ENCODE measurements around the gene STOML2. TPM values are rescaled to one million over a fixed set of nuclear protein-coding genes. Genes with fewer than 3 reads are reported as not detected.

Gene STOML2
- polyA plus RNA-seq, 1 donor: 66.4 TPM

DNA sequence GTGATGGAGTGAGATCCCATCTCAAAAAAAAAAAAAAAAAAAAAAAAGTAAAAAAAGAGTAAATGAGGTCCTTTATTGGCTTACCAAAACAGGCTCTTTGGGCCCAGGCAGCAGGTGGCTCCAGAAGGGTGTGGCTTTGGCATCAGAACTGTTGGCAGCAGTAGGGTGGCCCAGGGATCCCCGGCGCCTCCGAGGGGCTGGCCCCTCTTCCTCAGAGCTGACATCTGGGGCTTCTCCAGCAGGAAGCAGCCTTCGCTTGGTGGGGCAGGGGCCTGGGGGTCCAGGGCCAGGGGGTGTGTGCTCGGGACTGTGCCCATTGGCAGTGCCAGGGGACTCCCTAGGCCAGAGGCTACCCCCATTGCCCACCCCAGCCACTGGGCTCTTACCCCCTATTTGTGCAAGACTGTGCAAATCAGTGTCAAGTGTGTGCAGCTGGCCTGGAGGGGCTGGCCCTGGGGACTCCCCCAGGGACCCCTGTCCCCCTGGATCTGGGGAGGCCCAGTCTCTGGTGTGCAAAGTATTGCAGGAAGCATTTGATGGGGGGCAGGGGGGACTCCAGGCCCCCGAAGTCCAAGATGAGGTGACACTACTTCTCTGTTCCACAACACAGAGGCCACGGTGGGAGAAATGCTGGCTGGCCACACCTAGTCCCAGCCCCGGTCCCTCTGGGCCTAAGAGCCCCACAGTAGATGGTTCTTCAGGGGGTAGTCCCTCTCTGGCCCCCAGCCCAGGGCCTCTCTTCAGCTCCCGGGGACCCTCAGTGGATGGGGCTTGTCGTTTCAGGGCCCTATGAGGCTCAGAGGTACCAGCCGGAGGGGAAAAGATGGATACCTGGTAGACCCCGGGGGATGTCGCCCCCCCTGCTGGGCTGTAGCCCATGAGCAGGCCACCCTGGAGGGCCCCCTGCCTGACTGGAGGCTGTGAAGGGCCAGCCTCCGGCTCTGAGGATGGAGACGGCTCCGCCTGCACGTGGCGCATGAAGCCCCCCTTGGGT, 4.7 kb upstream of the STOML2 start:
- no peak for DNase-seq (ENCODE audit: low read depth)

GRCh38 chr9:35106343-35106730, 3.4 kb upstream of the STOML2 start:
- no peak for DNase-seq (ENCODE audit: low read depth)

DNA sequence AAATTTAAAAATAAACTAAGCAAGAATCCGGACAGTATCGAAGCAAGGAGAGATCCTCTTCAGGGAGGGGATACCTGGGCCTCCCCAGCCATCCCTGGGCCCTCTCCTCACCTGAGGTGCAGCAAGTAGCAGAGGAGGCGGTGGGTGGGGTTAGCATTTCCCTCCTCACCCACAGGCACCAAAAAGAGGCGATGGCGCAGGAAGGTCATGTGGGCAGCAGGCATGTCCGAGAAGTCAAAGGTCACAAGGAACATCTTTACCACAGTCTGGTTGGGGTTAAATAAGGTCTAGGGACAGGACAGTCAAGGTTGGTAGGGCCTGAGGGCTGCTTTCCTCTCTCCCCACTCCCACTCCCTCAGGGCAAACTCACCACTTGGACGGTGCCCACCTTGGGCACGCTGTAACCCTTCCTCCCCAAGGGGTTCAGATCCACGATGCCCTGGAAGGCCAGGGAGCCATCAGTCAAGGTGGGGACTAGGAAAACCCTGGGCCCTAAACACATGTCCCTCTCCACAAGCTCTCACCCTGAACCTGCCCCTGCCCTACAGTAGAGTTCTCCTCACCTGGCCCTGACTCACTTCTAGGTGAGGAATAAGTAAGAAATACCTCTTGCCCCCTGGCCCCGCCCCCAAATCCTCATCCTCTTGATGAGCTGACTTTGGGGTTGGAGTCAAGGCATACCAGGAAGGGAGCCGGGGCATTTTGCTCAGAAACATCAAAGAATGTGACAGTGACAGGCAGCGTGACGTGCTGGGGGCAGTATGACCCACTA, 2.8 kb upstream of the STOML2 start:
- DNase-seq (ENCODE audit: low read depth): no peak

DNA sequence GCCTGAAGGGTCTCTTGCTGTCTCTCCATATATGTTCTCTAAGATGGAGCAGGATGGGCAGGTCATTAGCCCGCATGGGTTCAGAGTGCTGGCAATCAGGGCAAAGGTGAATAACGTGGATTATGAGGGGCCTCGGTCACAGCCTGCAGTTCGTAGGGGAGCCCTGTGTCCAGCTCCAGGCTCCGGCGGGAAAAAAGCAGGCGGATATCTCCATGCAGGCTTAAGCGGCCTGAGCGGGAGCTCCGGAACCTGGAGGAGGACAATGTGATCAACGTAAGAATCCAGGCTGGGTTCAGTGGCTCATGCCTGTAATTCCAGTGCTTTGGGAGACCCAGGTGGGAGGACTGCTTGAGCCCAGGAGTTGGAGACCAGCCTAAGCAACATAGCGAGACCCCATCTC, 2.2 kb upstream of the STOML2 start:
- DNase-seq (ENCODE audit: low read depth): no peak

DNA sequence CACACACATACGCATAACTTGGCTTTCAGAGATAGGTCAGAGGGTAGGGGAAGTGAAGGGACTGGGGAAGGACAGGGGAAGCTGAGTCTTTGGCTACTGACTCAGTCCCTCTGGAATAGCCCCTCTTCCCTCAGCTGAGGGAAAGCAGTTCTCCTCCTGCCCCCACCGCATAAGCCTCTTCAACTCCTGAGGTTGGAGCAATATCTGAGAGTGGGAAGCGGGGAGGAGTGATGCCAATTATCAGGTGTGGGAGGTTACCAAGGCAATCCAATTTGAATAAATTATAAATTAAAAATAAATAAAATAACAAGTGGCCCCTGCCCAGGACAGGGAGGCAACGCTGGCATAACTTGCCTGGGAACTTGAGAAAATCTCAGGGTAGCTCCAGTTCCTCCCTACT, 1.7 kb upstream of the STOML2 start:
- no peak for DNase-seq (ENCODE audit: low read depth)

GRCh38 chr9:35103660-35104191, 795 bp upstream of the STOML2 start:
- no peak for DNase-seq (ENCODE audit: low read depth)

DNA sequence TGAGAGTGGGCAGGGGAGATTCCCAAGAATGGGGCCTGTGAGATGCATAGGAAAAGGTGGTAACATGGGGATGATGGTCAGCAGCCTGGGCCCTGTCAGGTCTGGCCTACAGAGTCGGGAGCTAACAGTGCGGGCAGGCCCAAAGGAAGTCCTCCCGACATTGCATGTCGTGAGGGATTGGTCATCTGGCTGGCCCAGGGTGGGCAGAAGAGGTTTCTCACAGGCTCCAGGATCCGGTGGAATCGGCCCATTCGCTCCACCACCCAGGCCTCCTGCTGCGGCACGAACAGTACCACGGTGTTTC, 514 bp downstream of the STOML2 start:
- DNase-seq (ENCODE audit: low read depth): no peak

- no peak for DNase-seq (ENCODE audit: low read depth)
Measured at GRCh38 chr9:35097573-35097972, 5.4 kb downstream of the STOML2 start.

DNA sequence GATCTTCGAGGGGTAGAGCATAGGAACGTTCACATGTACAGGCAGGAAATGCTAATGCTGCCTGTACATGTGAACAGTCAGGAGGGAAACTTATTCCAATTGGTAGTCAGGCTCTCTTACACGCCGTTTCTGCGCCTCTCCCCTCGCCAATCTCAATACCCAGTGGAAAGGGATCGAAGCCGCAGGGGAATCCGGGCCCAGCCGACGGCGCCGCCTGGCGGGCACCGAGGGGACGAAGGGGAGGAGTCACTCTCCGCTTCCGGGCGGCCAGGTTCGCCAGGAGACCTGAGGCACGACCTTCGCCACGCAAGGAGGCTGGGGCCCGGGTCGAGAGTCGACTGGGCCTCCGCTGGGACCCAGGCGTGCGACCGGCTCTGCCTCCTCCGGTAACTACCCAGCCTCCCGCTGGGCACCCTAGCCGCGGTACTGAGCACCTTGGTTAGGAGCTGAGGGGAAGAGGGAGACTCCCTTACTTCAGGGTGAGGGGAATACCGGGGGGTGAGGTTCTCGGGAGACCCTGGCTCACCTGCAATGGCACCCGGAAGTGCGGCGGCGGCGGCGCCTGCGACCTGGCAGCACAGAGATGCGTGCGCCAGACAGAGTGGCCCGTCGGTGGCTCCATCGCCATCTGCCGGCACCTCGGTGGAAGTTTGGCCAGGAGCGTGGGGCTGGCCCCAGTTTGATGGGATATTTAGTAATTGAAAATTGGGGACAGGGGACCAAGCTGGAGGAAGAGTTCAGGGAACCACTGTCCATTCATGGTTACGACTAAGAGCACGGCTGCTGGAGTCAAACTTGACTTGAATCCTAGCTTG, 6.7 kb downstream of the STOML2 start, which contains the start of gene PIGO:
PIGO (minus strand) TSS at position 557 of the 815 bp plus-strand sequence. CDS start 1,026 bp downstream, outside the sequence.
- DNase-seq (ENCODE audit: low read depth): no peak

DNA sequence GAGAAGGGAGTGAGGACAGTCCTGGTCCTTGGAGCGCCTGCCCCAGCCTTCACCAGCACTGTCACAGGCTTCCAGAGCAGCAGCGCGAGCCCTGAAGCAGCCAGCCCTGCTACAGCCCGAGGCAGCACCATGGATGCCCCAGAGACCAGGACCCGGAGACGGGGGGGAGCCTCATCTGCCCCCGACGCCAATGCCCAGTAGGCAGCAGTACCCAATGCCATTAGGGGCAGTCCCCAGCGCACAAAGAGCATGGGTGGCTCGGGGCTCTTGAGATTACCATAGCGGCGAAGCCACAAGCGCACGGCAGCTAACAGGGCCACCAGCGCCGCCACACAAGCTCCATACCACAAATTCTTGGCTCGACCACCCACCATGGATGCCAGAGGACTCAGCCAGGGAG, 11.4 kb downstream of the STOML2 start:
- DNase-seq (ENCODE audit: low read depth): no peak

DNA sequence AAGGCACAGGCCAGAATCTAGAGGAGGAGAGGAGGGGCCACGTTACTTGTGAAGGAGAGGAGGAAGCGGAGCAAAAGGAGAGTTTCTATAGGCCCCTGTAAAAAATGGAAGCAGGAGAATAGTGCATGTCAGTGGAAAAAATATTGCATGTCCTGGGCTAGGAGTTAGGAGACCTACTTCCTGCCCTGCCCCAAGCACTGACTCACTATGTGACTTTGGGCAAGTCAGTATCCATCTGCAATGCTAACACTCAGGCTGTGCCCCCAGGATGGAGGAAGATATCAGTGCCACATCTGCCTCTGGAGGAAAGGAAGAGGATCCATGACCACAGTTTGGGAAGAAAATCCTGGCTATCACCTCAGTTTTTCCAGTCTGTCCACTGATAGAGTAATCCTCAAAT, 13.5 kb downstream of the STOML2 start:
- no peak for DNase-seq (ENCODE audit: low read depth)

DNA sequence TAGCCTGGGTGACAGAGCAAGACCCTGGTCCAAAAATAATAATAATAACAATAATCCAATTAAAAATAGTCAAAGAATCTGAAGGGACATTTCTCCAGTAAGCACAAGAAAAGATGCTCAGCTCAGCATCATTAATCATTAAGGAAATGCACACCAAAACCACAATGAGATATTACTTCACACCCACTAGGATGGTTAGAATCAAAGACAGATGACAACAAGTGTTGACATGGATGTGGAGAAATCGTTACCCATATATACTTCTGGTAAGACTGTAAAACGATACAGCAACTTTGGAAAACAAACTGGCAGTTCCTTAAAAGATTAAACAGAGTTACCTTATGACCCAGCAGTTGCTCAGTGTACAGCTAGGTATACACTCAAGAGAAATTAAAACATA, 17.9 kb downstream of the STOML2 start:
- no peak for DNase-seq (ENCODE audit: low read depth)

DNA sequence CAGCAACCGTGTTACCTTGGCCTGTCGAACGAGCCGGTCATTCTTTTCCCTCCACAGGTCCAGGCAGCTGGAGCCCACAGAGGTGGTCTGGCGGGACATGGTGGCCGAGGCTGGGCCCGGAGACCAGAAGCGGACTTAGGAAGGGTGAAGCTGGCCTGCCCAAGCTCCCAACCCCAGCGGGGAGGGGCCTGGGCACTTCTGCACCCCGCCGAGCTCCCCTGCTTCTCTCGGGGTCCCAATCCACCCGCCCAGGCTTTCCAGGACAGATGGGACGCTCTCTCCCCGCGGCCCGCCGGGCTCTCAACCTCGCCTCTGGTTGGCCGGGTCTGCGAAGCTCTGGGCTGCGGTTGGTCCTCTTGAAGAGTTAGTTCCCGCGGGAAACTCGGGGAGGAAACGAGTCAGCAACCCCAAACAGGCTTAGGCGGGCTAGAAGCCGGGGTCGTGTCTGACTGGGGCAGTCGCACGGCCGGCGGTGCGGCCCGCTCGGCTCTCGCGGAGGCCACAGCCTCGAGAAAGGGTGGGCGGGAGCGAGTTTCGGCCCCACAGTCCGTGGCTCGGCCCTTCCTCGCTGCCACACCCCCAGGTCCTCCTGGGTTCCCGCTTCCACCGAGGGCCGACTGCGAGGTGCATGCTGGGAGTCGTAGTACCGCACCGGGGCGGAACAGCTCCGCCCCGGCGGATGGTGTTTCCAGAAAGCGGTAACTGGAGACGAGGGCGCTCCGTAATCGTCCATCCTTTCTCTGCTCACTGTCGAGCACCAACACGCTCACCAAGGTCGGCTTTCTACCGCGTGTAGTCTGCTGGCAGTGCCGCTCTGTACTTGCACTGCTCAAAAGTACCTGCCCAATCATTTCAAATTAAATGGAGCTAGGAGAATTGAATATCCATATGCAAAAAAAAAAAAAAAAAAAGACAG, 23.2 kb downstream of the STOML2 start, which contains the start of gene FANCG:
FANCG (minus strand) TSS at position 517 of the 916 bp plus-strand sequence; CDS start at position 99, 418 bp downstream.
- DNase-seq (ENCODE audit: low read depth): peak; percentile 82

GRCh38 chr9:35079041-35079425, 23.9 kb downstream of the STOML2 start:
- DNase-seq (ENCODE audit: low read depth): no peak

GRCh38 chr9:35078066-35078465, 24.9 kb downstream of the STOML2 start:
- DNase-seq (ENCODE audit: low read depth): no peak

DNA sequence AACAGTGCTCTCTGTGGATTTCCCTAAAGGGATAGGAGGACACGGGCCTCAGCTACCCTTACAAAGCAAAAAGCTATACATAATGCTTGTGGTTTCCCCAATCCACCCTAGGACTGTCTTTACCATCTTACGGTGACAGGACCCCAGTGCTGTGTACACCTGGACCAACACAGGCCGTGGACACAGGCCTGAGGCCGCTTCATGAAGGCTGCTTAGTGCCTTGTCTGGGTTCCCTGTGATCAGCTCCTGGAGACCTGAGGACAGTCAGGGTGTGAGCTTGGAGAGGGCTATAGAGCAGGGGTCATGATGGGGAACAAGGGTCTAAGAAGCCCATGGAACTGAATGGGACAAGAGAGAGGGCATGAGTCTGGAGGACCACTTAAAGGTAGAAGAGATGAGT, 26.1 kb downstream of the STOML2 start:
- DNase-seq (ENCODE audit: low read depth): no peak

- no peak for DNase-seq (ENCODE audit: low read depth)
Measured at GRCh38 chr9:35075358-35075757, 27.6 kb downstream of the STOML2 start.

- no peak for DNase-seq (ENCODE audit: low read depth)
Measured at GRCh38 chr9:35074791-35075190, 28.1 kb downstream of the STOML2 start.

DNA sequence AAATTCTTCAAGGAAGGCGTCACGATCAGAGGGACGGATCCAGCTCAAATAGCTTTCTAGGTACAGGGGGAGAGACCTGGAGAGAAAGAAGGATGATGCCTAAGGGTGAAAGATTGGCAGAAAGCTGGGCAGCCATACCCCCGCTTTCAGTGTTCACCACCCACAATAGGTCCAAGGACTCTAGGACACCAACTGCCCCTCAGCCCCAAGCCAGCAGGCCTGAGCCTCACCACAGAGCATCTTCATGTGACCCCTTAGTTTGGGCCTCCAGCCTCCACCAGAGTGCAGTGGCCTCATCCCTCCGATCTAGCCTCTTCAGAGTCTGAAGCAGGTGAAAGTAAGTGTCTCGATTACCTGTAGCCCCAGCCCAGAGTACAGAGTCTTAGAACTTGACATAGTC, 28.8 kb downstream of the STOML2 start:
- no peak for DNase-seq (ENCODE audit: low read depth)

GRCh38 chr9:35073279-35073612, 29.7 kb downstream of the STOML2 start:
- DNase-seq (ENCODE audit: low read depth): no peak

Measured in forelimb muscle (tissue), 1 donor.